ENCODE data around the gene ZNF621. TPM values are rescaled to one million over a fixed set of nuclear protein-coding genes. Genes with fewer than 3 reads are reported as not detected.

The ZNF621 gene
- total and polyA plus RNA-seq, 2 of the 8 experiments (the other 6 are each of a cell fraction or from before 2014, with no cell fraction given) = 10.9 to 15.4 TPM

DNA sequence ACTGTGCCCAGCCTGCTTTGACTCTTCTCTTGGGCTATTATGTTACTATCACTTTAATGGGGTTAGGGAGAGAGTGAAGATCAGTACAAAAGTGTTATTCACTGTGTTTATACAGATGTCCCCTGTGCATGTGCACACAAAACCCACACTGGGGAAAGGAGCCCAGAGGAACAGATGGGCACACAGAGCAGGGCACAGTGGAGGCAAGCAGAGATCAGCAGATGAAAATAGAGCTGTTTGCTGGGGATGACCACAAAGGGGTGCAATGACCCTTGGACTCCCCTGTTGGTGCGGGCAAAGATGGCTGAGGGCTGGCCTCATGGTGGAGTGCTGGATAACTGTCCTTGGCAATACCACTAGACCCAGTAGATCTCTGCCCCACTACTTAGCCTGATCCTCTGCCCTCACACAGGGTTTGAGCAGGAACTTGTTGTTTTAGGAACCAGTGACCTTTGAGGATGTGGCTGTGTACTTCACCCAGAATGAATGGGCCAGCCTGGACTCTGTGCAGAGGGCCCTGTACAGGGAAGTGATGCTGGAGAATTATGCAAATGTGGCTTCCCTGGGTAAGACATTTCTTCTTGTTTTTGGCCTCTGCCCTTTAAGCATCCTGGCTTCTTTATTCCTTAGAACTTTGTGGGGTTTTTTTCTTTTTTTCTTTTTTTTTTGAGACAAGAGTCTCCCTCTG lies 13.6 kb upstream of the ZNF621 start:
- CTCF ChIA-PET (ENCODE audit: partially characterized antibody) = no interaction called here
- Histone ChIP-seq H4K20me1 (replicated peaks in 1 of 2; ENCODE audit: control insufficient read depth in 1 of 2, insufficient read depth in 2 of 2, low read length in 2 of 2) (no peaks in the 10 kb centered on the region), H3K18ac (ENCODE audit: extremely low read depth, low read length) (no peak overlapping the region), H3K4me2 (ENCODE audit: insufficient read depth in 1 of 2, low read depth in 2 of 2, low read length in 2 of 2) (no peak overlapping the region), H3K79me2 (ENCODE audit: control insufficient read depth in 1 of 2, insufficient read depth in 2 of 2, low read length in 2 of 2) (peaks cover 0 to 29% of the 10 kb centered on the region in 2 experiments; a peak in 2 of 4 replicates), H3K4me1 (replicated peaks in 1 of 4; ENCODE audit: control insufficient read depth in 3 of 4, insufficient read depth in 4 of 4, low read length in 3 of 4) (no peaks in the 10 kb centered on the region; a peak in 1 of 7 replicates), H2BK20ac (ENCODE audit: low read length) (no peak overlapping the region), H4K5ac (ENCODE audit: insufficient read length, low read depth, low read length) (no peak overlapping the region), H3K9me3 (ENCODE audit: insufficient read depth in 2 of 2, low read depth in 1 of 2, low read length in 1 of 2) (no peaks in the 10 kb centered on the region), H3K79me1 (ENCODE audit: low read depth, low read length) (no peaks in the 10 kb centered on the region; the same call in 1 of the 2 replicates), H3K4ac (replicated peaks; ENCODE audit: insufficient read length, low read depth, low read length) (no peak overlapping the region), H3K14ac (ENCODE audit: insufficient read length) (no peak overlapping the region), H2BK12ac (ENCODE audit: low read depth, low read length) (no peak overlapping the region), H3K23me2 (ENCODE audit: low read depth, low read length) (no peaks in the 10 kb centered on the region; the same call in 1 of the 2 replicates), H3K56ac (replicated peaks; ENCODE audit: insufficient read length, low read depth, low read length) (no peak overlapping the region), H2AK5ac (ENCODE audit: low read depth, low read length) (no peak overlapping the region), H3K9ac (replicated peaks in 1 of 4; ENCODE audit: extremely low read depth in 1 of 4, low read depth in 3 of 4, low read length in 3 of 4) (no peak overlapping the region), H3K4me3 (ENCODE audit: extremely low read depth in 1 of 4, insufficient read depth in 2 of 4, low read depth in 3 of 4, low read length in 4 of 4) (no peak overlapping the region), H4K91ac (replicated peaks; ENCODE audit: insufficient read length, low read length) (no peak overlapping the region), H3K27me3 (replicated peaks in 1 of 4; ENCODE audit: control insufficient read depth in 3 of 4, extremely low read depth in 1 of 4, insufficient read depth in 3 of 4, low read length in 3 of 4) (no peaks in the 10 kb centered on the region), H3K23ac (ENCODE audit: insufficient read length) (no peak overlapping the region), H2AFZ (ENCODE audit: low read length) (no peak overlapping the region), H4K8ac (ENCODE audit: extremely low read depth, insufficient read depth, low read length) (no peak overlapping the region), H3K27ac (ENCODE audit: low read depth, low read length) (no peak overlapping the region), H2BK120ac (replicated peaks; ENCODE audit: low read depth, low read length) (no peak overlapping the region), H3K36me3 (ENCODE audit: control insufficient read depth in 2 of 4, insufficient read depth in 4 of 4, low read length in 3 of 4) (peaks cover 5 to 49% (median 27%) of the 10 kb centered on the region in 4 experiments; a peak in 7 of 8 replicates), H2BK5ac (ENCODE audit: low read depth, low read length) (no peak overlapping the region), H2BK15ac (ENCODE audit: low read length) (no peak overlapping the region)
- FAIRE-seq (no peak), DNase-seq (ENCODE audit: low read depth in 1 of 2, low spot score in 2 of 2) (no peak)
- POLR2A ChIA-PET (ENCODE audit: partially characterized antibody) = interaction anchor here (1.3 to 2.0 kb wide), 4 partner anchors 10 to 13 kb away, joined by 3 to 6 read pairs (median 6); no protein-coding TSS in a partner anchor
- WGBS, 2 experiments (ENCODE audit: extremely low coverage in 1 of 2, insufficient coverage in 1 of 2, insufficient read length in 1 of 2, insufficient replicate concordance in 2 of 2, low coverage in 1 of 2, low lambda C conversion rate in 2 of 2, missing lambda C conversion rate in 1 of 2) = 100% methylated on average over 1 of the region's 1 CpG; no CpG with 5 or more reads in 1 of the 2 experiments
- TF ChIP-seq KDM4A (IDR thresholded peaks at IDR 0.05; ENCODE audit: low read depth, low read length, severe bottlenecking) = no peak

Data from H1 (cell line).